HG03442 (cell line): ENCODE measurements around the gene DCTN4.
A peak's percentile ranks its signal among the peaks of the same experiment; 100 is the strongest.
"Not testable (repeated sequence)": the region's sequence is repeated elsewhere in the genome, so short reads cannot be mapped to it uniquely, and the experiment has no call there.

ENCODE experiments used
- ATAC-seq: cut with Tn5 transposase; IDR thresholded peaks from one replicate; pipeline ENCODE4 v1.9.1; 2021; ENCODE audit warnings: mild to moderate bottlenecking, moderate library complexity; ENCODE audit not compliant: unreplicated experiment

Gene DCTN4

DNA sequence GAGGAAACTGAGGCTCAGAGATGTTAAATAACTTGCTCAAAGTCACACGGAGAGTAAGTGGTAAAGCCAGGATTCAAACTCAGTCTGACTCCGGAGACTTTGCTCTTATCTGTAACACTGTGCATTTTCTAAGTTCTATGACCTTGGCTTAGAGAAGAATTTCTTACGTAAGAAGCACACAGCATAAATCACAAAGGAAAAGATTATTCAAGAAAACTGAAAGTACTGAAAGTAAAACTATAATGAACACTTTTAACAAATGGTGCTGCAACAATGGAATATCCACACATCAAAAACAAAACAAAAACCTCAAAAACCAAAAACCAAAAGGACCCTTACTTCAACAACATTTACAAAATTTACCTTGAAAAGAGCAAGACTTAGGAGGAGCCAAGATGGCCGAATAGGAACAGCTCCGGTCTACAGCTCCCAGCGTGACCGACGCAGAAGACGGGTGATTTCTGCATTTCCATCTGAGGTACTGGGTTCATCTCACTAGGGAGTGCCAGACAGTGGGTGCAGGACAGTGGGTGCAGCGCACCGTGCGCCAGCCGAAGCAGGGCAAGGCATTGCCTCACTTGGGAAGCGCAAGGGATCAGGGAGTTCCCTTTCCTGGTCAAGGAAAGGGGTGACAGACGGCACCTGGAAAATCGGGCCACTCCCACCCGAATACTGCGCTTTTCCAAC lies 16.2 kb downstream of the DCTN4 start:
- not testable (repeated sequence) for ATAC-seq

DNA sequence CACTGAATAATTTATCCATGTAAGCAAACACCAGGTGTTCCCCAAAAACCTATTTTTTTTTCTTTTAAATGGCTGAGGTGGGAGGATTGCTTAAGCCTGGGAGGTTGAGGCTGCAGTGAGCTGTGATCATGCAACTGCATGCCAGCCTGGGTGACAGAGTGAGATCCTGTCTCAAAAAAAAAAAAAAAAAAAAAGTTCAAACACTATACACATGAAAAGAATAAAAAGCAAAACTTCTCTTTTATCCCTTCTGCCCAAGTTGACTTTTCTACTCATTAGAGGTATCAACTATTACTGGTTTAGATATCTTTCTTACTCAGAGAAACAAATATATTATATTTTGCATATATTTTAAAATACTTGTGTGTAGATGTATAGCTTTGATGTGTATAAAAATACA lies 17.8 kb downstream of the DCTN4 start:
- ATAC-seq, result no peak

DNA sequence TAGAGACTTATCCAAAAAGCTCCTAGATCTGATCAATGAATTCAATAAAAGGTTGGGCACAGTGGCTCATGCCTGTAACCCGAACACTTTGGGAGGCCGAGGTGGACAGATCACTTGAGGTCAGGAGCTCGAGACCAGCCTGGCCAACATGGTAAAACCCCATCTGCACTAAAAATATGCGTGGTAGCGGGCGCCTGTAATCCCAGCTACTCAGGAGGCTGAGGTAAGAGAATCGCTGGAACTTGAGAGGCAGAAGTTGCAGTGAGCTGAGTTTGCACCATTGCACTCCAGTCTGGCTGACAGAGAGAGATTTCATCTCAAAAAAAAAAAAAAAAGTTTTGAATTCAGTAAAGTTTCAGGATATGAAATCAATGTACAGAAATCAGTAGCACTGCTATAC lies 20.0 kb downstream of the DCTN4 start:
- no peak for ATAC-seq

DNA sequence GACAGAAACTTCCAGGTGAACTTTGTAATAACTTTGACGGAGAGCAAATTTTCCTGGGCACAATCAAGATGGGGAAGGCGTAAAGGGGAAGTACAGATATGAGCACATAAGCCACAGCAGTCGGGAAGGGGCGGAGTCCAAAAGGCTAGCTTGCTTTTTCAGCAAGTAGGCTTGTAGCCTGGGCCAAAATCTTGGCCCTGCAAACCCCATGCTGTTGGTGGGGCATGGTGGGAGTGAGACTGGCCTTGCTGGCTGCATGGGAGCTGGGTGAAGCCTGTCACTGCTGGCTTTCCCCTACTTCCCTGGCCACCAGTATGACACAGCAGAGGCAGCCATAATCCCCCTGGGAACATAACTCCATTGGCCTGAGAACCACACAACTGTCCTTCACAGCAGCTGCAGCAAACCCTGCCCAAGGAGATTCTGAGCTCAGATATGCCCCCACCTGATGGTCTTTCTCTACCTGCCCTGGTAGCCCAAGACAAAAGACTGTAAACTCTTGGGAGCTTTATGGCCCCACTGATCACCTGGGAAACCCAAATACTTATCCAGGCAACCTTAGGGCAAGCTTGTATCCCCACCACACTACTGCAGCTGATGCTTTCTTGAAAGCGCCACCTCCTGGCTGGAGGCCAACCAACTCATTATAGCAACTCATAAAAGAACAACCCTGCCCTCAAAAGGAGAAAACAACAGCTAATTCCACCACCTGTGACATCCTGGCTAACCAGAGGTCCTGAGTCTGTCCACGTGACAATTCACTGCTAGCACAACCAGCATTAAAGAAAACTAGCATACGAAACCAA lies 24.0 kb downstream of the DCTN4 start:
- ATAC-seq, result peak; percentile 79

DNA sequence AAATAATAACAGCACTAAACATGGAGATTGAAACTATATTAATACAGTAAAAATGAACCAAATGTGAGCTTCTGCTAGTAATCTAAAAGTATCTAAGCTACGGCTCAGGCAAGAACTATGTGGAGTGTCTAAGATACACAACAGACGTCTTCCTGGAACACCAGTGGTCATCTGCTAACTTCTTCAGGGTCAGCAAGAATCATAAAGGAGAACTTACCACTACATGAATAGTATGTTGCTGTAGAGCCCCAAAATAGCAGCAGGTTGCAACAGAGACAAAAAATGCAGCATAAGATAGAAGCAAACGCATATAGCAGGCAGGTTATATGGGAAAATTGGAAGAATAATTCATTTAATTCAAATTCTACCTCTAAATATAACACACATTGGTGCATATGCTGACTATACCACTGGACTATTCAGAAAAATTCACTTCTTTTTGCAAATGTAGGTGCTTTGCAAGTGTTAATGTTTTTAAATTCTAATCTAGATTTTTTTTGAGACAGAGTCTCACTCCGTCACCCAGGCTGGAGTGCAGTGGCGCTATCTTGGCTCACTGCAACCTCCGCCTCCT lies 27.1 kb downstream of the DCTN4 start:
- ATAC-seq, result no peak

DNA sequence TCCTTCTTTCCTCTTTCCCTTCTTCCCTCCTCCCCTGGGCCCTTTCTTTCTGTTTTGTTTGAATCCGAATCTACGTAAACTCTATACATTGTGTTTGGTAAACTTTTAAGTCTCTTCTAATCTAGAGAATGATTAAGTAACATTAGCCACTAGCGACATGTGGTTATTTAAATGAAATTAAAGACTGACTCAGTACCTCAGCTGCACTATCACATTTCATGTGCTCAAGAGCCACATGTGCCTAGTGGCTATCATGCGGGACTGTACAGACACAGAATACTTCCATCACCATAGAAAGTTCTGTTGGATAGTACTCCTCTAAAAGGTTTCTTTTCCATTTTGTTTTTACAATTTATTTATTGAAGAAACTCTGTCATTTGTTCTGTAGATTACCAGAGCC lies 29.0 kb downstream of the DCTN4 start:
- ATAC-seq, result no peak

DNA sequence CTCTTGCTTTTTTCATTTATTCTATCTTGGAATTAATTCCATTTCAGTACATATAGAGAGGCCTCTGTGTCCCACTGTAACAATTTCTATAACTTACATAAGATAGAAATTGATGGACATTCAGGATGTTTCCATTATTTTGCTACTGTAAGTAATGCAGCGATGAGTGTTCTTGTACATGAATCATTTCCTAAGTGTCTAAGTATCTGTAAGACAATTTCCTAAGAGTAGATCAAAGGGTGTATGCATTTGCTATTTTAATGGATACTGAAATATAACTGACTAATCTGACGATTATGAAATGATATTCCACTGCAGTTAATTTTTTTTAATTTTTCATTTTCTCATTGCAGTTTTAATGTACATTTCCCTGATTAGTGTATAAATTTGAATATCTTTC lies 35.0 kb downstream of the DCTN4 start:
- ATAC-seq, result no peak

DNA sequence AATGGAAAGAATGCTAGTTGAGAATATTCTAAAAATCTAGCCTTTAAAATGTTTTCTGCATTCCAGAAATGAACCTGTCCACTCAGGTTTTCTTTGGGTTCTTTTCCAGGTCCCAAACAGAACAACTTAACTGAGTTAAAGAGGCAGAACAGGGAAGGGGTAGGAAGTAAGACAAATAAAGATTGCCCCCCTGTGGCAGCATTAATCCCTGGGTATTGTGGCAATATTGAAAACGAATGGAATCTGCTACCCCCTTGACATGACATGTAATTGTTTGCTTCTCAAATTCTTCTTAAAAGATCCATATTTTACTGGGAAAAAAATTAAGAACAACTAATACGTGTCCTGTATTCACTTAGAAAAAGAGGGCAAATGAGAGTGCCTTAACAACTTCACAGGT lies 48.7 kb downstream of the DCTN4 start:
- ATAC-seq, result no peak

DNA sequence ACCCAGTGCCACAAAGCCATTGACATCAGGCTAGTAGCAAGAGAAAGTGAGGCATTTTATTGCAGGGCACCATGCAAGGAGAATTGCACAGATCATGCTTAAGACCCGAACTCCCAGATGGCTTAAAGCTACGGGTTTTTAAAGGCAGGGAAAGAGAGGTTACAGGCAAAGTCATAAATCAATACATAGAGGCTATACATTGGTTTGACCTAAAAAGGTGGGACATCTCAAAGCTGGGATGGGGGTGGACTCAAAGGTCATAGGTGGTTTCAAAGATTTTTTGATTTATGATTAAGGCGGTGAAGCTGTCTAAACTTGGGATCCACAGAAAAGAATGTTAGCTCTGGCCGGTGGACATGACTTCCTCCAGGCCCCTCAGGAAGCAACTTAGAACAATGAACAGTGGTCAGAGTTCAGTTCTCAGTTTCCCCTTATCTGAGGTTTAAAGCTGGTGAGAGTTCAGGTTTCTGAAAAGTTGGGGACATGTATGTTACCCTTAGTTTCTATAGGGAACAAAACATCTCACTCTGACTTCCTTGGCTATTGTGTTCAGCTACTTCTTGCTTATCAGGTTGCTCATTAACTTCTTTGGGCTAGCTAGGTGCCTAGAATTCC lies 51.9 kb downstream of the DCTN4 start:
- no peak for ATAC-seq

DNA sequence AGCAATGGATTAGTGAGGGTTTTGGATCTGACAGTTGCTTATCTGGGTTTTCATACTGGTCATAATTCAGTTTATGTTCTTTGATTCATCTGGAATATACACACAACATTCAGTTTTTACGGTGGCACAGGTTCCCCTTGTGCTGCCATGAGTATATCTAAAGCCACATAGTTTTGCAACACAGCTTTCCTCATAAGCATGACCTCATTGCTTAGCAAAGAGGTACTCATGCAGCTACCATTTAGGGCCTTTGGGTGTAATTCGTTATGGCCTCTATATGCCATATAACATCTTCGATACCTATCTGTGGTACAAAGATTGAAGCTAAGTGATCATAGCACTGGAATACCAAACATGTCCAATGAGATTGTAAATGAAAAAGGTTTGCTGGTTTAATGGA lies 55.1 kb downstream of the DCTN4 start:
- no peak for ATAC-seq

DNA sequence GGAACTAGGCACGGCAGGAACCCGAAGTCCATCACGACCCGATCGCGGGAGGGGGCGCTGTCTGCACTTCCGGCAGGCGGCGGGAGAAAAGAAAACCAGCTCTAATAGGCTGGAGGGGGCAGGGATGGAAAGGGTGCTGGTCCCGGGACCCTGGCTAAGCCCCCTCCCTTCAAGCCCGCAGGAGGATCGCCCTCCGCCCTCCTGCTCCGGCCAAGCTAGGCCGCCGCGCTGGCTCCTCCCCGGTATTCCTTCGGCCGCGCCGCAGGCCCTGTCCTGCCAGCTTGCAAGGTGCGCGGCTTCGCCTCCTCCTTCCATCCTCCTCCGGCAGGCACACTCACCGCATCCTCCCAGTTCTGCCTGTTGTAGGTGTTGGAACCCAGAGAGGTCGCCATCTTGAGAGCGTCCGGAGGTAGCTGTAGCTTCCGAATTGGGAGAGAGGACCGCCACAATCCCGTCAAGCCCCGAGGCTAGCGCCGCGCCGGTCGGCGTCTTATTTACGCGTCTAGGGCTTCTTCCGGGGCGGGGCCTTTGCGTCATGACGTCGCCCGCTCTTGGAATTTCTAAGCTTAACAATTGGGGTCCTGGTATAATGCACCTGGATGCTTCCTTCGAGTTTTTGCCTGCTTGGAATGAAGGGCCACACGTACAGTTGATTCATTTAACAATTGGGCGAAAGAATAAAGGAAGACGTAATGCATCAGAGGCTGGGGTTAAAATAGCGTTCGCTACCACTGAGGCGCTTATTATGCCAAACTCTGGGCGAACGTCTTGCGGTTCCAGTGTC lies 58.0 kb downstream of the DCTN4 start, which contains the start of gene RBM22:
Gene RBM22, minus strand, starts transcription at position 469 of the 784 bp plus-strand sequence. Its CDS starts 77 bp downstream, at position 392.
- ATAC-seq, result peak; percentile 93

DNA sequence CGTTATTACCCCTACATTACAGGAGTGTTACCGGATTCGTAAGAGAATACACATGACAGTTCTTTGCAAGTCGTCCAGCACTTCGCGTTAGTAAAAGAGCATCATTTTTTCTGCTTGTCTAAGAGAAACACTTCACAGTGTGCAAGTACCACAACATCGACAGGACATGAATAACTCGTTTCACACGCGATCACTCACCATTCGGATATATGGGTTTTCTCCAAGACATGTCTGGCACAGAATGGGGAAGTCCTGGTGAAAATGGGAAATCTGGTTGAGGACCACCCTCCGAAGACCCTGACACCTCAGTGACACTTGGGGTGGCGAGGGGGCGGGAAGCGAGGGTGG lies 58.6 kb downstream of the DCTN4 start:
- ATAC-seq, result peak; percentile 10

DNA sequence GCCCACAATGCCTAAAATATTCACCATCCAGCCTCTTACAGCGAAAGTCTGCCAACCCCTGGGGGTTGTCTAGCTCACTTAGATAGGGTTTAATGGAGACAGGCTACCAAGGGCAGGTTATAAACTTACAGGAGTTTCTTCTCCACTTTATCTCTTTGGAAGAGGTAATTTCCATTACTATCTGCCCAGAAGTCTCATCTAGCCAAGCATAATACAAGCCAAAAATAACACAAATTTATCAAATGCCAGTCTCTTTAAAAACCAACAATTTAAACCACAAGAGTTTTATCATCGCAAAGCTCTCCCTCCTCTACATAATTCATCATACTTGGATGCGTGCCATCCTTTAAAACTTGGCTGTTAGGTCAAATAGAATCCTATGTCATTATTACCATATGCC lies 64.2 kb downstream of the DCTN4 start:
- ATAC-seq, result no peak

DNA sequence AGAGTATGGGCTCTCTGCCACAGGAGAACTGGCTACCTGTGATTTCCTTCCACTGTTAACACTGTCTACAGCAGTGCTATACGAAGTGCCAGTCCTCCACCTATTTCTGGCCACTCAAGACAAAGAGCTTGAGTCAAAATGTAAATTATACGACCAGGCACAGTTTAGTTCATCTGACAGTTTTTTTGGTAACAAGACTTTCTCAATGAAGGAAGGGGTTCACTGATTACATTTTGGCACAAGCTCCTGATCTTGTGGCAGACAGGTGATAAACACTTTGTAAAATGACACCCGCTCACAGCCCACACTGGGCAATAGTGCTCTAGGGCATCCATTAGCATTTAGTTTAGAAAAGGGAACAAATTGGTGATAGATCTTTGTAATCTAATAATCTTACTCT lies 66.5 kb downstream of the DCTN4 start:
- no peak for ATAC-seq

DNA sequence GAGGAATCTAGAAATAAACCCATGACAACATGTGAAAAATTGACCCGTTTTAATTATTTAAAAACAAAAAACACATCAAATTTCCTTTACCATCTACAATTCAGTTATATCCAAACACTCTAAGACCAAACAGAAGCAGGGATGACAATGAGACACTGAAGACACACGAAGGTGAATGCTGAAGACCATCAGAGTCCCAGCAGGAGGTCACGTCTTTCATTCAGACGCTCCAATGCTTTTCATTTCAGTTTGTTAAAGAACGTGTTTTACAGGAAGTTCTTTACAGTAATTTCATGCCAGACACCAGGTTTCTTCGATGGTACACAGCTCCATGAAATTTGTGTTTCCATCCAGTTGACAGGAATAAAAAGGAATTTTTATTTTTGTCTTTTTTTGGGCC lies 68.1 kb downstream of the DCTN4 start:
- no peak for ATAC-seq

DNA sequence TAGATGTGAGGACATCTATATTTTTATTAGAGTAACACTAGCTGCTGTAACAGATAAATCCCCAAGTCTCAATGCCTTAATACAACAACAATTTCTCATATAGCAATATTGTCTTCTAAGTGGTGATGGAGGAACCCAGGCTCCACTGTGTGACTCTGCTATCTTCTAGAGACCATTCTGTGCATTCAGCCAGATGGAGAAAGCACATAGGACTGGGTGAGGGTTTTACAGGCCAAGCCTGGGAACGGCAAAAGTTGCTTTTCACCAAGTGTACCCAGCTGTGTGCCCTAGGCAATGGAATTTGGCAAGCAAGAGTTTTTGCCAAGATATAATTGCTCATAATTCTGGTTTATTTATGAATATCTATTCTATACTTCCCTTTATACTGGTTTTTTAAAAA lies 69.7 kb downstream of the DCTN4 start:
- no peak for ATAC-seq

DNA sequence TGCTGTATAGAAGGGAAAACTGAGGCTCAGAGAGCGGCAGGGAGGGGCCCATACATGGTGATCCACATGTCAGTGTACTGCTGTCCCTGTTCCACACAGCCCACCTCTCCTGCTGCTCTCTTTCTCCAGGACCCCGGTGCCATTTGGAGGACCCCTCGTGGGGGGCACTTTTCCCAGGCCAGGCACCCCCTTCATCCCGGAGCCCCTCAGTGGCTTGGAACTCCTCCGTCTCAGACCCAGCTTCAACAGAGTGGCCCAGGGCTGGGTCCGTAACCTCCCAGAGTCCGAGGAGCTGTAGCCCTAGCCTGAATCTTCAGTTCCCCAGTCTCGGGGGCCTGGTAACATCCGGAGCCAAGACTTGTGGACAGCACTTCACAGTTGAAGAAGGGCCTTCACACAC lies 82.2 kb downstream of the DCTN4 start:
- no peak for ATAC-seq

DNA sequence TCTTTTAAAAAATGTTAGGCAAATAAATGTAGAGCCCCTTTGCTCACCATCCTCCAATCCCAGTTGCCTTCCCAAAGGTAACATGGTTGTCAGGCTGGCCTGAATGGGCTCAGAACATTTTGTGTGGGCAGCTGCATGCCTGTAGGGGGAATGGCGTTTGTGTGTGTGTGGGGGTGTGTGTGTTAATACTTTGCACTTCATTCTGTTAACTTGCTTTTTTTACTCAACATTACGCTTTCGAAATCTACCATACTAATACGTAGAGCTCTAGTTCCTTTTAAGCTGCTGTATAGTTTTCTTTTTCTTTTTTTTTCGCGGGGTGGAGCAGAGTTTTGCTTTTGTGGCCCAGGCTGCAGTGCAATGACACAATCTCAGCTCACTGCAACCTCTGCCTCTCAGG lies 83.7 kb downstream of the DCTN4 start:
- ATAC-seq, result no peak

DNA sequence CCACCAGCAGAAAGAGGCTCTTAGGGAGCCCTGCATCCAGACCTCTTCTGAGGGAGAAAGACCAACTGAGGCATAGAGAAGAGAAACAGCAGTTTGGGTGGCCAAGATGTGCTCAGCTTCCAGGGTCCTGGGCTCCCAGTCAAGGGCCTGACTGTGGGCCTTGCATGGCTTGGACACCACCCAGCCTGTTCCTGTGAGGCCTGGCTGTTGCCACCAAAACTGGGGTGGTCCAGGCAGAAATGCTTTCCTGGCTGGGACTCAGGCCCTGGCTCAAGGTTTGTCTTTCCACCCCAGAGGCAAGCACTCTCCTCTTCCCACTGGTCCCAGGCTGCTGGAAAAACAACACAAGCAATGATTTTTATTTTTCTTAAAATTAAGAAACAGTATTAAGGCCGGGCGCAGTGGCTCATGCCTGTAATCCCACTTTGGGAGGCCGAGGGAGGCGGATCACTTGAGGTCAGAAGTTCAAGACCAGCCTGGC lies 84.4 kb downstream of the DCTN4 start:
- ATAC-seq, result no peak

DNA sequence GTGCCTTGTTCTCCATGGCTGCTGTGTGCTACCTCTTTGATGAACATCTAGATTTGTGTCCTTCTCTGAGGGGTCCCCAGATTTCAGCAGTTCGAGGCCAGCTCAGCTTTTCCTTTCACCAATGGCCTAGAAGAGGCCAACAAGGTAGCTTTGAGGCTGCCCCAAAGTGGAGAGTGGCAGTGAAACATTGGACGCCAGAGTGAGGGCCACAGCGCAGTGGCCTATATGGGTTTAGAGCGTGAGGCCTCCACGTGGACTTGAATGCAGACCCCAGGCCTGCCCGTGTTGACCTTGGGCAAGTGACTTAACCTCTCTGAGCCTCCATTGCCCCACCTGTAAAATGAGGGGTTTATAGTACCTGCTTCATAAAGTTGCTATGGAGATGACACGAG lies 85.9 kb downstream of the DCTN4 start:
- ATAC-seq, result no peak
